Activated effector memory CD4-positive, alpha-beta T cell treated with anti-CD3 and anti-CD28 coated beads, Interleukin-2, amount 50 U/mL, for 16 hours (primary cell): ENCODE data around the gene PLEKHG3.

Source experiments
- DNase-seq: peaks from one replicate; pipeline ENCODE4 v3.0.0-alpha.2; 2020

PLEKHG3 gene

GRCh38 chr14:64766430-64767151 lies 62.4 kb downstream of the PLEKHG3 start:
- DNase-seq, result no peak

GRCh38 chr14:64767215-64767964 lies 63.2 kb downstream of the PLEKHG3 start:
- DNase-seq, result no peak

DNA sequence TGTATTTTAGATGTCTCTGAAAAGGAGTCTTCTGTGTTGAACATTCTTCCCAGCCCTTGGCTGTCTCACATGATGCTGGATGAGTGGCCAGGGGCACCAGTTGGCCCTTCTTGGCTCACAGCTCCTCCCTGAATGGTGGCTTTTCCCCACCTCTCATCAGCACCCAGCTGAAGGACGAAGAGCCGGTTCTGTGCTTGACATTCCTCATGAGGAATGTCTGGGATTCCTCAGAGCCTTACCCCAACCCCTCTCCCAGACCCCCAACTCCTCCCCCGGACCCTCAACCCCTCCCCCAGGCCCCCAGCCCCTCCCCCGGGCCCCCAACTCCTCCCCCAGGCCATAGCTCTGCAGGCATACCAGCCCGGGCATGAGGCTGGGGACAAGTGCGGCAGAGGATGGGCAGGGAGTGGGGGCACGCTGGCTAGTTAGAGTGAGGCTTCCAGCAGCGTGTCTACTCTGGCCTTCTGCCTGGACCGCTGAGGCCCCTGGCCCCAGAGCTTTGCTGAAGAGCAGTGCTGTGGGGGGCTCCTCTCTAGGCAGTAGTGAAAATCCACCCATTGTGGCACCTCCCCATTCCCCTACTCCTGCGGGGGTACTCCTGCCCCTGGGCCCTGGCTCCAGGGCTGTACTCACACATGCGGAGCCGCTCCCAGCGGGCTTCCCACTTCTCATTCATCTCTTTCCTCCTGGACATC lies 64.3 kb downstream of the PLEKHG3 start:
- DNase-seq, result no peak

- DNase-seq, result no peak
Measured at GRCh38 chr14:64769096-64770020, 65.1 kb downstream of the PLEKHG3 start.

GRCh38 chr14:64770751-64771150 lies 66.5 kb downstream of the PLEKHG3 start:
- DNase-seq, result no peak

DNA sequence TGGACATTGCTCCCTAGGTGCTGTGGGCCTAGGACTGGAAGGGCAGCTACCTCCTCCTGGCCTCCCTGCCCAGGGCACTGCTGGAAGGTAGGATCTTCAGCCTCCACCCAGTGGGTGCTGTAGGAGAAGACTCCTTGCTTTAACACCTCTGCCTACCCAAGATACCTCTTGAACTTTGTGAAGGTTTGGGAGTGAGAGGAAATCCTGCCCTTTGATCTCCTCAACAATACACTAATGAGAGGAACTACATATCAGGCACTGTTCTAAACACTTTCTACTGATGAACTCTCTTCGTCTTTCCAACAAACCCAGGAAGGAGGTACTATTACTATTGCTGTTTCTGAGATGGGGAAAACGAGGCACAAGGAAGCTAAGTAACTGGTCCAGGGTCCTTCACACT lies 66.9 kb downstream of the PLEKHG3 start:
- DNase-seq, result no peak

- no peak for DNase-seq
Measured at GRCh38 chr14:64772397-64772950, 68.2 kb downstream of the PLEKHG3 start.

DNA sequence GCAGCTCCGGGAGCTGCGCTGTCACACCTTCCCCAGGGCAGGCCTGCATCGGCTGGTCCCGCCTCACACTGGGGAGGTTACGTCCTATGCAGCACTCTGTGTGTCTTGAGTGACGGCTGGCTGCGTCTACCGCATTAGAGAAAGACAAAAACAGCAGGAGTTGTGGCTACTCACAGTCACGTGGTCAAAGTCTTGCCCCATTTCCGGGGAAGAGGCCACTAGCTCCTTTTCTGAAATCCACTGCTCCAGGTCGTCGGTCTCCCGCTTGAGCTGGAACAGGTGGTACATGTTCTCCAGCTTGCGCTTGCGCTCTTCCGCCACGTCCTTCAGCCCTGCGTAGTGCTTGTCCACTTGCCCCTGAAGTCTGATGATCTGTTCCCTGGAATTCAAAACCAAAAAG lies 68.8 kb downstream of the PLEKHG3 start:
- no peak for DNase-seq

- no peak for DNase-seq
Measured at GRCh38 chr14:64773577-64773976, 69.4 kb downstream of the PLEKHG3 start.

DNA sequence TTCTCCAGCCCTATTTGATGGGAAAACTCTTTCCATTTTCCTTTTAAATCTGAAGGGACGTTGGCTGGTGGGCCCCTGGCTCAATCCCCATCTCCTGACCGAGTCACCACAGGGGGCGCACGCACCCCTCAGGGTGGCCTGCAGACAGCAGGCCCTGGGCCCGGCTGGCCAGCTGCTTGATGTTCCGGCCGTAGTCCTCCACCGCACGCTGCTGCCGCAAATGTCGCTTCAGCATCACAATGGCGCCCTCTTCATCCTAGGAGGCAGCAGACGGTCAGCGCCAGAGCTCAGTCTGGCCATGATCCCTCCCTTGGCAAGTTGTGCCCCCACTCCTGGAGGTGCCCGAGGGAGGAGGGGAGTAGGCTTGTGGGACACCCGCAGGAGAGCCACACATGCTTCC lies 70.0 kb downstream of the PLEKHG3 start:
- no peak for DNase-seq

DNA sequence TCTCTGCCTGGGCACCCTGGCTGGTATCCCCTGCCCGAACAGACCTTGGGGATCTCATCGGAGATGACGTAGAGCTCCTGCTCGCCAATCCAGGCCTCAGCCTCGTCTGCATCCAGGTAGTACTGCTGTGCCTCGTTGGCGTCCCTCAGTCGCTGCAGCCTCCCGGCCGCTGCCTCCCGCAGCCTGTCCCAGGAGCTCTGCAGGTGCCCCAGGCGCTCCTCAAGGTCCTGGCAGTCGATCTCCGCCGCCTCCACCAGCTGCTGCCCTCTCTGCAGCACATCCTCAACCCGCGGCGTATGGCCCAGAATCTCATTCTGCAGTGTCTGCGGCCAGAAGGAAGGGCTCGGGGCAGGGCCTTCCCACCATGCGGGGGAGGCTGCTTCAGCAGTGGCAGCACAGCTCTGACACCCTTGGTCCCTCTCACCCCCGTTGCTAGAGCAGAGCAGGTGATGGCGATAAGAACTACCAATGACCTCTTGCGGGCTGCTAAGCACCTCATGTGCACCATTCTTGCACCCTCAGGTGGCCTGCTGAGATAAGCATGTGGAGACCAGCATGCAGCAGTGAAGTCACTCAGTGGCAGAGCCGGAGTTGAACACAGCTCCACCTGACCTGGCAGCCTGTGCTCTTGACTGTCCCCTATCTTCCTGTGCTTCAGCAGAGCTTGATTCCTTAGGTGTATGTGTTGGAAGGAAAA lies 71.0 kb downstream of the PLEKHG3 start:
- no peak for DNase-seq

DNA sequence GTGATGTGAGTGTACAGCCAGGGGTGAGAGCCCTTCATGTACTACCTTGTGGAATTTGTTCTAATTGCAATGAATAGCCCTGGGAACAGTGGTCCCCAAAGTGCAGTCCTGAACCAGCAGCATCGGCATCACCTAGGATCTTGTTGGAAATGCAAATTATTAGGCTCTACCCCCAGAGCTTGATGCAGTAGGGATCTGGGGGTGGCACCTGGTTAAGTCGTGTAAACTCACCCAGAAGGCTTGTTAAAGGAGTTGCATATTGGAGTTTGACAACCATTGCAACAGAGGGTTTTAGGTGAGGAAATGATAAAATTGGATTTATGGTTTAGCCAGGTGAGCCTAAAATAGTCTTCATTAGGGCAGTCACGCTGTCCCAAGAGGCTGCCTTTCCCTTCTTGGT lies 73.2 kb downstream of the PLEKHG3 start:
- DNase-seq, result no peak

GRCh38 chr14:64778104-64778754 lies 74.0 kb downstream of the PLEKHG3 start:
- DNase-seq, result no peak

GRCh38 chr14:64779472-64779871 lies 75.2 kb downstream of the PLEKHG3 start:
- DNase-seq, result no peak

DNA sequence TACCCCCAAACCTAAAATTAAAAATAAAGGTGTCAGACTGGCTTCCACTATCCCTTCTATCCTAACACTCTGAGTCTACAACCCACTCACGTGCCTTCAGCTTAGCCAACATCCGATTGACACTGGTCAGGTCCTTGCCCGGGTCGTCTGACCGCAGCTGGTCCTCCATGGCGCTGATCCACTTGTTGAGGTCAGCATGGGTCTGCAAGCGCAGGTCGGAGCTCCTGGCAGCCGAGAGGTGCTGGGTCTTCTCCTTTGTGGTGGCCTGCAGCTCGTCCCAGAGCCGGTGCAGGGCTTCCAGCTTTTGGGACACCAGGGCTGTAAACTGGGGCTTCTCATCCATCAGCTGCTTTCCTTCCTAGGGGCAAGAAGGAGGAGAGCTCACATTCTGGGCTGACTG lies 78.0 kb downstream of the PLEKHG3 start:
- DNase-seq, result no peak

DNA sequence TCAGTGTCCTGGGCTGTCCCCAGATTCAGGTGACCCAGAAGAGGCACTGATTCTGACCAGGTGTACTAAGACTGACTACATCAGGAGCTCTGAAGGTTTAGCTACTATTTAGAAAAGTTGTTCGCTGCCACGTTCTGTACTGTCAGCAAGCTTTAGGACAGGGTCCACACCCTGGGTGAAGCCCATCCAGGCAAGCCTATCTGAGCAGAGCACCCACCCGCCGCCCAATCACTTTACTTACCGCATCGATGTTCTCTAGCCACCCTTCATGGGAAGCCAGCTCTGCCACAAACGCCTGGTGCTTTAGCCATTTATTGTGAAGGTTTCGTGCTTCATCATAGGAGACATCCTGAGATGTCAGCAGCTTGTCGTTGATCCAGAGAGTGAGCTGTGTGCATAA lies 79.8 kb downstream of the PLEKHG3 start:
- no peak for DNase-seq

GRCh38 chr14:64786296-64787149 lies 82.3 kb downstream of the PLEKHG3 start:
- no peak for DNase-seq

DNA sequence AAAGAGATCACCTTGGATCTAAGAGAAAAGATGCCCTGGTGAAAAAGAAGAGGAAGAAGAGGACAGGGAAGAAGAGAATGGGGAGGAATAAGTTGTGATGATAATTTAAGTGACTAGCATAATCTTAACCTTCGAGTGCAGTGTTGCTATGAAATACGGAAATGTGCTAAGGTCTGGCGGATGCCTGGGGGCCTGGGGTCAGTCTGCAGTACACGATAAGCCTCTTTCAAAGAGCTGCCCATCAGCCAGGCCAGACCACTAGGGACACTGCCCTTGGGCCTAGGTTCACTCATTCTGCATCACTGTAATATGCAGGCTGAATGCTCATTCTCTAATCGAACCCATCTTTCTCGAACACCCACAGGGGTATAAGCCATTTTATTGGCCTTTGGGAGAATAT lies 83.4 kb downstream of the PLEKHG3 start:
- DNase-seq, result no peak

DNA sequence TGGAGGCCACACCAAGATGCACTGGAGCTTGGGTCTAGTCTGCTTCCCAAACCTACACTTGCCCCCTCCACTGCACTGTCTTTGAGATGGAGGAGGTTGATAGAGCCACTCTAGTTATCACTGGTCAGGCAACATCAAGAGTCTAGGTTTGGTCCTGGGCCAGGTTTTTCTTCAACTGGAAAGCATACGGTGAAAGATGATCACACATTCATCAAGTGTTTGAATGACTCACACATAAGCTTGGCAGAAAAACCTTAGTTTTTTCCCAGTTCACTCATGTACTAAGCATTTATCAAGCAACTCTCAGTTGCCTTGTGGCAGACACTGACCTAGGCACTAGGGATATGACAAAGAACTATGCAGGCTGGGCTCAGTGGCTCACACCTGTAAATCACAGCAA lies 84.5 kb downstream of the PLEKHG3 start:
- no peak for DNase-seq

GRCh38 chr14:64789696-64790095 lies 85.5 kb downstream of the PLEKHG3 start:
- DNase-seq, result no peak
